GM21723 (cell line): ENCODE measurements around the gene KCNAB1.
A peak's percentile ranks its signal among the peaks of the same experiment; 100 is the strongest.
"Not testable (repeated sequence)": the region's sequence is repeated elsewhere in the genome, so short reads cannot be mapped to it uniquely, and the experiment has no call there.

Source experiments
- ATAC-seq: cut with Tn5 transposase; IDR thresholded peaks from one replicate; pipeline ENCODE4 v1.9.1; 2021; ENCODE audit warnings: mild to moderate bottlenecking, moderate library complexity; ENCODE audit not compliant: unreplicated experiment

Gene KCNAB1

DNA sequence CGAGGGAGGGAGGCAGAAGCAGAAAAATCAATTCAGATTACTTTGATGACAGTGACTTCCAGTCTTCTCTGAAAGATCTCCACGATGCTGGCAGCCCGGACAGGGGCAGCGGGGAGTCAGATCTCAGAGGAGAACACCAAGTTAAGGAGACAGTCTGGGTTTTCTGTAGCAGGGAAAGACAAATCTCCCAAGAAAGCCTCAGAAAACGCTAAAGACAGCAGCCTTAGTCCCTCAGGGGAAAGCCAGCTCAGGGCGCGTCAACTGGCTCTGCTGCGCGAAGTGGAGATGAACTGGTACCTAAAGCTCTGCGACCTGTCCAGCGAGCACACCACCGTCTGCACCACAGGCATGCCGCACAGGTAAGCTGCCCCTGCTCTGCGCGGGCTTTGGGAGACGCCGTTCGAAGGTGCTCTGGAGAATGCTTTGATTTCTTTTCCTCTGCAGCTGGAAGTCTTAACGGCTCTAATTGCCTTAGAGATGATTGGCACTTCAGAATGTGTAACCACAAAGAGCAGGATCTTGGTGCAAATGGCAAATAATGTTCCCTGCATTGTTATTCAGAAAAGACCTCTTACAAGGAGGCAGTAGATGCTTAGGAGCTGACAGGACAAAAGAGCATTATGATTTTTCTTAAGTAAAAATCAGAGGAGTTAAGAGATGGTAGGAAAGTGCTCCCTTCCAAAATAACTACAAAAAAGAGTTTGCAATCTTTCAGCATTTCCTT is at the start of gene KCNAB1:
Gene KCNAB1 (plus strand): TSS at position 51 of the 724 bp plus-strand sequence.
- ATAC-seq = no peak

DNA sequence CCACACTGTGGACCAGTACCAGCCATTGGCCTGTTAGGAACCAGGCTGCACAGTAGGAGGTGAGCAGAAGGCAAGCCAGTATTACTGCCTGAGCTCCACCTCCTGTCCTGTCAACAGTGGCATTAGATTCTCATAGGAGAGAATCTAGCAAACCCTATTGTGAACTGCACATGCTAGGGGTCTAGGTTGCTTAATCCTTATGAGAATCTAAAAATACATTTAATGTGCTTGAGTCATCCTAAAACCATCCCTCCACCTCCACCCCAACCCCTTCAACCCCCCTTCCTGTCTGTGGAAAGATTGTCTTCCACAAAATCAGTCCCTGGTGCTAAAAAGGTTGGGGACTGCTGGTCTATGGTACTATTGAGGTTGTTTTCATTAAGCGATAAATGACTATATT is 49.3 kb upstream of the KCNAB1 start:
- no peak for ATAC-seq

DNA sequence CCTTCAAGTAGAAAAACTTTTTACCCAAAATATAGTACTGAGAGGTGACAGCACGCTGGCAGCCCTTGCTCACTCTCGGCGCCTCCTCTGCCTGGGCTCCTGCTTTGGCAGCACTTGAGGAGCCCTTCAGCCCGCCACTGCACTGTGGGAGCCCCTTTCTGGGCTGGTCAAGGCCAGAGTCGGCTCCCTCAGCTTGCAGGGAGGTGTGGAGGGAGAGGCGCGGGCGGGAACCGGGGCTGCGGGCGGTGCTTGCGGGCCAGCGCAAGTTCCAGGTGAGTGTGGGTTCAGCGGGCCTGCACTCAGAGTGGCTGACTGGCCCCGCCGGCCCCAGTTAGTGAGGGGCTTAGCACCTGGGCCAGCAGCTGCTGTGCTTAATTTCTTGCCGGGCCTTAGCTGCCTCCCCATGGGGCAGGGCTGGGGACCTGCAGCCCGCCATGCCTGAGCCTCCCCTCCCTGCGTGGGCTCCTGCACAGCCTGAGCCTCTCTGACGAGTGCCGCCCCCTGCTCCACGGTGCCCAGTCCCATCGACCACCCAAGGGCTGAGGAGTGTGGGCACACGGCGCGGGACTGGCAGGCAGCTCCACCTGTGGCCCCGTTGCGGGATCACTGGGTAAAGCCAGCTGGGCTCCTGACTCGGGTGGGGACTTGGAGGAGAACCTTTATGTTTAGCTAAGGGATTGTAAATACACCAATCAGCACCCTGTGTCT is 47.3 kb upstream of the KCNAB1 start:
- not testable (repeated sequence) for ATAC-seq

DNA sequence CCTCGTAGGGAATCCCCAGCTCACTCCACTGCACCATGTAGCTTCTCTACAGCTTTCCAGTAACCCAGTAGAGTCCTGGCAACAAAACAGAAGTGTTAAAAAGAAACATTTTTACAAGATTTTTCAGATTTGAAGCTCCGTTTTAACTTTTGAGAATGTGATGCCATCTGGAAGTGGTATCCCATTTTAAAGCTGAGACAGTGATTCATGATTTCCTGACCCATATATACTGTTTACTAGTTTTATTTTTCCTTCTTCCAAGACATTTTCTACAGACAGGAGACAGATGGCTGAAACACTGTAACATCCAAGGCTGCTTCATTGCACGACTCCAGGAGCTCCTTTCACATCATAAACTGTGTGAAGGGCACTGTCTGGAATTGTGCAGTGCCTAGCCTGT is 30.3 kb upstream of the KCNAB1 start:
- no peak for ATAC-seq

GRCh38 chr3:156093964-156094363 is 26.4 kb upstream of the KCNAB1 start:
- no peak for ATAC-seq

DNA sequence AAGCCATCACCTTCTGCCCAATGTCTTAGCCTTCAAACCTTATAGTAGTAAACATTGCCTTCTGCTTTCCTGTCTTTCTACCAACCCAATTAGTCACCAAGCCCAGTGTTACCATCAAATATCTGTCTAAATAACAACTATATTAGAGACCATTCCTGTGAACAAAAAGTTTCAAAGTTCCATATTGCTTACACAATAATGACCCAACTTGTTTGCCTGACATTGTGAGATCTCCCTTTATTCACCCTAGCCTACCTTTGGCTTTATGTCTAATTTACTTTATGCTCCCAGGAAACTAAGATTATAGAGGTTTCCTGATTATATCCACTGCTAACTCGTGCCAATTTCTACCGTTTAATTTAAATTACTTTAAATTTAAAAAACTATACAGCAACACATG is 26.0 kb upstream of the KCNAB1 start:
- no peak for ATAC-seq

DNA sequence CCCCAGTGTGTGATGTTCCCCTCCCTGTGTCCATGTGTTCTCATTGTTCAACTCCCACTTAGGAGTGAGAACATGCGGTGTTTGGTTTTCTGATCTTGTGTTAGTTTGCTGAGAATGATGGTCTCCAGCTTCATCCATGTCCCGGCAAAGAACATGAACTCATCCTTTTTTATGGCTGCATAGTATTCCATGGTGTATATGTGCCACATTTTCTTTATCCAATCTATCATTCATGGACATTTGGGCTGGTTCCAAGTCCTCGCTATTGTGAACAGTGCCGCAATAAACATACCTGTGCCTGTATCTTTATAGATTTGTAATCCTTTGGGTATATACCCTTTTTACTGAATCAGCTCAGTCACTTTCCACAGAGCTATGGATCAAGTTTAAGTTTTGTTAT is 24.7 kb upstream of the KCNAB1 start:
- ATAC-seq = not testable (repeated sequence)

DNA sequence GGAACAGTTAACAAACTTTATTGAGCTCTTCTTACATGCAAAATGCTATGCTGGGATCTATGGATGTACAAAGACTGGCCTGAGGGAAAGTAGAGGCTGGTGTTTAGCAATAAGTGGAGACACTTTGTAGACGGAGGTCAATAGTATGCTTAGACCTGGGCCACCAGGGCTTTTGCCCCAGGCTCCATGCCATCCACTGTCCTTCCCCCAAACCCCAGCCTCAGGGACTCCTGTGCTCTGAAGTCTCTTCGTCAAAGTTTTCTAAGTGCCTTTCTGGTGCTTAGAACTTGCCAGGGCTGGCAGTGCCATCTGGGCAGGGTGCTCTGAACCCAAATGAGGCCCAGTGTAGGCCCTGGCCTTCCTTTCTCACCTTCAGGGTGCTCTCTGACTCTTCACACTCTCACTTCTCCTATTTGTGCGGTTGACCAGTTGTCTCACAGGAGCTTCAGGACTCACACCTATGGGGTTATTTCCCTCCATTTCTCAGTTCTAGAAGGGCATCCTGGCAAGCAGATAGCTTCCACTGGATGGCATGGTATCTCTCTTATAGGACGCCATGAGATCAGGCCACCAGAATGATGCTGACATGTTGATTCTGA is 21.8 kb upstream of the KCNAB1 start:
- ATAC-seq = peak; percentile 75

GRCh38 chr3:156099348-156099747 is 21.0 kb upstream of the KCNAB1 start:
- not testable (repeated sequence) for ATAC-seq

GRCh38 chr3:156099984-156100383 is 20.4 kb upstream of the KCNAB1 start:
- ATAC-seq = not testable (repeated sequence)

GRCh38 chr3:156102267-156102931 is 18.0 kb upstream of the KCNAB1 start:
- no peak for ATAC-seq

DNA sequence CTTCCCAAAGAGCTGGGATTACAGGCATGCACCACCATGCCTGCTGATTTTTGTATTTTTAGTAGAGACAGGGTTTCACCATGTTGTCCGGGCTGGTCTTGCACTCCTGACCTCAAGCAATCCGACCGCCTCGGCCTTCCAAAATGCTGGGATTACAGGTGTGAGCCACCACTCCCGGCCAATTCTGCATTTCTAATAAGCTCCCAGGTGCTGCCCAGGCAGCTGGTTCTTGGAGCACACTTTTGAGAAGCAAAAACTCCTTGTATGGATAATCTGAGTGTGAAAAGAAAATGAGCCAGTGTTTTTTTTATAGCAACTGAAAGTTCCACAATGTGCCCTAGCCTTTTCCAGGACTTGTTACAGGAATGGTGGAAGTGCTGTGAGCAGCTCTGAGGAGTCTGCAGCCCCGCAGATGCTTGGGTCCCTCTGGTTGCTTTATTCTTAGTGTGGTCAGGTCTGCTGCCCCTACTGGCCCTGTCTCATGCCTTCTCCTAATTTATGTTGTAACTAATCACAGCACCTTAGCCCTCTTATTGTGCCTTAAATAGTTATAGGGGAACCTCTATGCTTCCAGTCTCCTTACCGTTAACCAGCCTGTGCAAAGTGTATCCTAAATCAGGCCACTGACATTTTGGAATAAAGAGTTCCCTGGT is 13.5 kb upstream of the KCNAB1 start:
- ATAC-seq = no peak

DNA sequence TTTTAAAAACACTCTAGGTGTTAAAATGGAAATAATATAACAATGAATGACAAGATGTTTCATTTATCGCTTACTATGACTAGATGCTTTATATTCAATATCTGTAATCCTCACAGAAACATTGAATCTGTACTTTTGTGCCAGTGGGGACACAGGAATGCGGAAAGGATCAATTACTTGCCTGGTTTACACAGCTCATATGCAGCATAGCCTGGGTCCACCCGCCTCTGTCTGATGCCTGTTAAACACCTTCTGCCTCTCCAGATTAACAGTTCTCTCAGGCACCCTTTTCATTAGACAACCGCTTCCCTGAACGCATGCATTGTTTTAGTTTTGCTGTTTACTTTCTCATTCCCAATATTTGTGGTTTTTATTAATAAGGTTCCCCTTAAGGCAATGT is 12.9 kb upstream of the KCNAB1 start:
- no peak for ATAC-seq

DNA sequence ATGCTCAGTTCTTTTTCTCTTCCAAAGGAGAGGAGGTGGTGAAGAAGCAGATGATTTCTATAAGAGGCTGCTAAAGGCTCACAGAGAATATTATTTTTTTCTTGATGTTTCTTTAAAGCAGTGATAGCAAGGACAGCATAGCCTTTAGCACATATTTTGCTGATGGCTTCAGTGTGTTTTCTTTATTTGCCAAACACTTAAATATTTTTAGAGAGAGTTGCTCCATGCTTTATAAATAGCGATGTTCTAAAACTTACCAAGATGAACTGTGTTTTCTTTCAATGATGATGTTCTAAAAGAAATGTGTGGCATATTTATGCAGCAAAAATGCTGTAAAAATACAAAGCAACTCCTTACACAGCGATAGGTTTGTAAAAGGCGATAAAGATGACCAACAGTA is 11.8 kb upstream of the KCNAB1 start:
- no peak for ATAC-seq

- ATAC-seq = no peak
These were observed 10.4 kb upstream of the KCNAB1 start for GRCh38 chr3:156109989-156110388.

- no peak for ATAC-seq
These were observed 6.1 kb downstream of the KCNAB1 start for GRCh38 chr3:156126467-156126866.

DNA sequence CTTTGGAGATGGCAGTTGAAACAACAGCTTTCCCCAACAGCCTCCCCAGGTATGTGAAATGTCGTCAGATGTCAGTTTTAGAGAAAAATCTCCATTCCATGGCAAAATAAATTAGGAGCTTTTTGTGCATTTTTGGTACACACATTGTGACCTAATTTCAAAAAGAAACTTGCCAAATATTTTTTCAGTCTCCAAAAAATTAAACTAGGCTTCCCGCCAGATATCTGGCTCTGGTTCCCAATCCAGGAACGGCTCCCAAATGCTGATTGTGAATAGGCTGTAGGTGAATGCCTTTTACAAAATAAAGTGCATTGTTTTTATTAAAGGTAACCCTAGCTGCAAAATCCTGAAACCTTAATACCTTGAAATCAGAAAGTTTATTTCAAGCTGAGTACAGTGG is 10.9 kb downstream of the KCNAB1 start:
- ATAC-seq = no peak

DNA sequence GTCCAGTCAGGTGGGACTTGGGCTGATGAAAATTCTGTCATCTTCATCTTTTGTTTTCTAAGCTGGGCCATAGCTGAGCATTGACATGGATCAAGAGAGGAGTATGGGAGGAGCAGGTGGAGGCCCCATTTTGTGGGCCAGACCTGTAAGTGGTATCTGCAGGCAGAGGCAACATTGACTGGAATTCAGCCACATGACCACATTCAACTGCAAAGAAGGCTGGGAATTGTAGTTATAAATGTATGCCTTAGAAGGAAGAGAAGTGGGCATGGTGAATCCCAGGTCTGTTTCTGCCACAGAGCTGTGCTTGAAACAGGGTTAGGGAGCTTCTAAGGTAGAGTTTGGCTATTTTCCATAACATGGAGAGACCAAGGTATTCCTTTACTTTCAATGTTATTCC is 11.4 kb downstream of the KCNAB1 start:
- ATAC-seq = no peak

GRCh38 chr3:156132313-156132712 is 11.9 kb downstream of the KCNAB1 start:
- no peak for ATAC-seq

DNA sequence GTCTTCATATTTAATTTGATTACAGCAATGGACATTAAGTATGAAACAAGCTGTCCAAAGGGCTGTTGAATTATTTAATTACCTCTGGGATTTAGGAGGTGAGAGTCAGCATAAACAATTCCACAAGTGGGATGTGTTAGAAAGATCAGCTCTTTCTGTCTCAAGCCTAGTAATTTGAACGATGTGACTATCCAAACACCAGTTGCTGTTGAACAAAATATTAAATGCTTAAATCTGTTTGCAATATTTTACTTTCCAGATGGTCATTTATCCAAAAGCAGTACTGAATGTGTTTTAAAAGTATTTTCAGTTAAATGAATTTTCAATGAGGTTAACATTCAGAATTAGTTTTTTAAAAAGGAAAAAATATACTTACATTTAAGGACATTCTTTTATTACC is 12.7 kb downstream of the KCNAB1 start:
- no peak for ATAC-seq
